SHP77 treated with DMSO at 0.1 percent for 48 hours (cell line): ENCODE results near the gene KIF26B.

Experiments
- DNase-seq: peaks from one replicate; lab custom pipeline; 2025; lab: John Stamatoyannopoulos, UW

The KIF26B gene

GRCh38 chr1:245132771-245133170 is 22.0 kb upstream of the KIF26B start:
- DNase-seq = no peak

GRCh38 chr1:245133995-245134715 is 20.6 kb upstream of the KIF26B start:
- DNase-seq = no peak

GRCh38 chr1:245142171-245142798 is 12.5 kb upstream of the KIF26B start:
- DNase-seq = no peak

GRCh38 chr1:245142976-245143375 is 11.8 kb upstream of the KIF26B start:
- DNase-seq = no peak

- DNase-seq = no peak
Observed at GRCh38 chr1:245143849-245144248, 10.9 kb upstream of the KIF26B start.

GRCh38 chr1:245148069-245148468 is 6.7 kb upstream of the KIF26B start:
- DNase-seq = no peak

- DNase-seq = no peak
Observed at GRCh38 chr1:245148861-245149260, 5.9 kb upstream of the KIF26B start.

GRCh38 chr1:245153081-245153551 is 1.7 kb upstream of the KIF26B start:
- peak; percentile 59 for DNase-seq

- no peak for DNase-seq
Observed at GRCh38 chr1:245153552-245154428, 995 bp upstream of the KIF26B start.

- no peak for DNase-seq
Observed at GRCh38 chr1:245155272-245156040, 671 bp downstream of the KIF26B start.

GRCh38 chr1:245156041-245156735 is 1.4 kb downstream of the KIF26B start:
- peak; percentile 79 for DNase-seq

- peak; percentile 44 for DNase-seq
Observed at GRCh38 chr1:245156736-245157505, 2.1 kb downstream of the KIF26B start.

GRCh38 chr1:245158913-245159312 is 4.1 kb downstream of the KIF26B start:
- no peak for DNase-seq

- no peak for DNase-seq
Observed at GRCh38 chr1:245160288-245160687, 5.5 kb downstream of the KIF26B start.

- no peak for DNase-seq
Observed at GRCh38 chr1:245160741-245161400, 6.1 kb downstream of the KIF26B start.

GRCh38 chr1:245161866-245162265 is 7.1 kb downstream of the KIF26B start:
- no peak for DNase-seq

- DNase-seq = no peak
Observed at GRCh38 chr1:245166471-245166885, 11.7 kb downstream of the KIF26B start.

GRCh38 chr1:245168086-245168485 is 13.3 kb downstream of the KIF26B start:
- no peak for DNase-seq

GRCh38 chr1:245168906-245169305 is 14.1 kb downstream of the KIF26B start:
- DNase-seq = no peak

GRCh38 chr1:245169376-245169775 is 14.6 kb downstream of the KIF26B start:
- DNase-seq = no peak
